ENCODE results near the gene PRKAR2A.

GRCh38 chr3:48858709-48859108 is 11.0 kb upstream of the PRKAR2A start:
- TF ChIP-seq HOXB5 (CRISPR knock-in tag; IDR thresholded peaks at IDR 0.05) (no peak), CTCF (IDR thresholded peaks at IDR 0.05) (no peak), EP300 (IDR thresholded peaks at IDR 0.05) (no peak), RFX5 (IDR thresholded peaks at IDR 0.05) (no peak), REST (IDR thresholded peaks at IDR 0.05) (no peak), MYC (IDR thresholded peaks at IDR 0.05; ENCODE audit: borderline replicate concordance, low read length) (no peak), TP53 (CRISPR knock-in tag; IDR thresholded peaks at IDR 0.05) (no peak), RAD21 (conservative IDR thresholded peaks at IDR 0.05 in 1 of 2, IDR thresholded peaks at IDR 0.05 in 1 of 2) (no peak), CEBPB (IDR thresholded peaks at IDR 0.05) (no peak), EHF (CRISPR knock-in tag; IDR thresholded peaks at IDR 0.05) (no peak)
